ENCODE measurements around the gene TMEM132C. TPM values are rescaled to one million over a fixed set of nuclear protein-coding genes. Genes with fewer than 3 reads are reported as not detected.

The TMEM132C gene
- total RNA-seq, 1 donor from 2014 or later, result not detected

GRCh38 chr12:128286970-128287369 is 20.0 kb downstream of the TMEM132C start:
- DNase-seq (ENCODE audit: extremely low read depth, low read depth, low spot score), result no peak

GRCh38 chr12:128288357-128288756 is 21.4 kb downstream of the TMEM132C start:
- DNase-seq (ENCODE audit: extremely low read depth, low read depth, low spot score), result no peak

- DNase-seq (ENCODE audit: extremely low read depth, low read depth, low spot score), result no peak
Measured at GRCh38 chr12:128288896-128289295, 21.9 kb downstream of the TMEM132C start.

- DNase-seq (ENCODE audit: extremely low read depth, low read depth, low spot score), result no peak
Measured at GRCh38 chr12:128290938-128291337, 24.0 kb downstream of the TMEM132C start.

- DNase-seq (ENCODE audit: extremely low read depth, low read depth, low spot score), result no peak
Measured at GRCh38 chr12:128298091-128298748, 31.2 kb downstream of the TMEM132C start.

- DNase-seq (ENCODE audit: extremely low read depth, low read depth, low spot score), result no peak
Measured at GRCh38 chr12:128305336-128305892, 38.4 kb downstream of the TMEM132C start.

- DNase-seq (ENCODE audit: extremely low read depth, low read depth, low spot score), result no peak
Measured at GRCh38 chr12:128307791-128308190, 40.8 kb downstream of the TMEM132C start.

- DNase-seq (ENCODE audit: extremely low read depth, low read depth, low spot score), result no peak
Measured at GRCh38 chr12:128312661-128313060, 45.7 kb downstream of the TMEM132C start.

GRCh38 chr12:128313931-128314330 is 47.0 kb downstream of the TMEM132C start:
- no peak for DNase-seq (ENCODE audit: extremely low read depth, low read depth, low spot score)

GRCh38 chr12:128314611-128315010 is 47.6 kb downstream of the TMEM132C start:
- DNase-seq (ENCODE audit: extremely low read depth, low read depth, low spot score), result no peak

- no peak for DNase-seq (ENCODE audit: extremely low read depth, low read depth, low spot score)
Measured at GRCh38 chr12:128316078-128316477, 49.1 kb downstream of the TMEM132C start.

GRCh38 chr12:128316973-128317526 is 50.1 kb downstream of the TMEM132C start:
- no peak for DNase-seq (ENCODE audit: extremely low read depth, low read depth, low spot score)

GRCh38 chr12:128318341-128318740 is 51.4 kb downstream of the TMEM132C start:
- no peak for DNase-seq (ENCODE audit: extremely low read depth, low read depth, low spot score)

GRCh38 chr12:128318946-128319345 is 52.0 kb downstream of the TMEM132C start:
- no peak for DNase-seq (ENCODE audit: extremely low read depth, low read depth, low spot score)

- DNase-seq (ENCODE audit: extremely low read depth, low read depth, low spot score), result no peak
Measured at GRCh38 chr12:128322341-128322740, 55.4 kb downstream of the TMEM132C start.

GRCh38 chr12:128323145-128323920 is 56.4 kb downstream of the TMEM132C start:
- DNase-seq (ENCODE audit: extremely low read depth, low read depth, low spot score), result no peak

- no peak for DNase-seq (ENCODE audit: extremely low read depth, low read depth, low spot score)
Measured at GRCh38 chr12:128325646-128326045, 58.7 kb downstream of the TMEM132C start.

- DNase-seq (ENCODE audit: extremely low read depth, low read depth, low spot score), result no peak
Measured at GRCh38 chr12:128326406-128326805, 59.4 kb downstream of the TMEM132C start.

- DNase-seq (ENCODE audit: extremely low read depth, low read depth, low spot score), result no peak
Measured at GRCh38 chr12:128328961-128329360, 62.0 kb downstream of the TMEM132C start.

- no peak for DNase-seq (ENCODE audit: extremely low read depth, low read depth, low spot score)
Measured at GRCh38 chr12:128336204-128337070, 69.5 kb downstream of the TMEM132C start.

GRCh38 chr12:128337071-128337345 is 70.0 kb downstream of the TMEM132C start:
- DNase-seq (ENCODE audit: extremely low read depth, low read depth, low spot score), result no peak
